OCI-LY3 (cell line): ENCODE results near the gene RAB12.
"Not testable (repeated sequence)": the region's sequence is repeated elsewhere in the genome, so short reads cannot be mapped to it uniquely, and the experiment has no call there.

ENCODE experiments used
- H2AFZ ChIP-seq: fragments of 200-600, 300-600 bp; shearing (Covaris generic); 2 replicates; pipeline ENCODE4 v1.6.0; 2014; ENCODE audit warnings: antibody characterized with exemption, low read depth, low read length
- H3K27ac ChIP-seq: fragments of 200-600, 300-600 bp; sonication (generic); 2 replicates; pipeline ENCODE4 v1.5.1; 2014; ENCODE audit warnings: mild to moderate bottlenecking, low read length, moderate library complexity, mixed read lengths
- H3K27me3 ChIP-seq: fragments of 200-600, 300-600 bp; sonication (generic); 2 replicates; pipeline ENCODE4 v1.6.1; 2014; ENCODE audit warnings: low read depth, low read length, mixed read lengths
- H3K36me3 ChIP-seq: fragments of 200-600, 300-600 bp; sonication (generic); replicated peaks from 2 replicates; pipeline ENCODE3; 2014; ENCODE audit warnings: low read depth, low read length, mixed read lengths
- H3K4me1 ChIP-seq: fragments of 300-600, 200-600 bp; sonication (generic); 2 replicates; pipeline ENCODE4 v1.6.1; 2014; ENCODE audit warnings: low read length, mixed read lengths
- H3K4me2 ChIP-seq: fragments of 200-600, 300-600 bp; sonication (generic); 2 replicates; pipeline ENCODE4 v1.6.1; 2014; ENCODE audit warnings: low read length, mixed read lengths
- H3K4me3 ChIP-seq: fragments of 300-600, 200-600 bp; sonication (generic); 2 replicates; pipeline ENCODE4 v1.5.1; 2014; ENCODE audit warnings: antibody characterized with exemption, mild to moderate bottlenecking, low read length, moderate library complexity
- H3K79me2 ChIP-seq: fragments of 300-600, 200-600 bp; shearing (Covaris generic); 2 replicates; pipeline ENCODE4 v1.6.1; 2014; ENCODE audit warnings: mild to moderate bottlenecking, low read length, mixed read lengths
- H3K9ac ChIP-seq: fragments of 300-600, 200-600 bp; shearing (Covaris generic); 2 replicates; pipeline ENCODE4 v1.6.0; 2014; ENCODE audit warnings: mild to moderate bottlenecking, low read length, moderate library complexity
- H3K9me3 ChIP-seq: fragments of 200-600, 300-600 bp; shearing (Covaris generic); 2 replicates; pipeline ENCODE4 v1.6.1; 2014; ENCODE audit warnings: low read length, mixed read lengths; ENCODE audit not compliant: insufficient read depth
- H4K20me1 ChIP-seq: fragments of 200-600, 300-600 bp; sonication (generic); 2 replicates; pipeline ENCODE4 v1.6.1; 2016; ENCODE audit warnings: low read length, mixed read lengths; ENCODE audit not compliant: insufficient read depth
- CTCF ChIP-seq: fragments of 200-600, 300-600 bp; sonication (generic); IDR thresholded peaks from 2 replicates; pipeline ENCODE4 v1.5.1; 2014; ENCODE audit warnings: antibody characterized with exemption, low read length, low read depth
- EZH2phosphoT487 ChIP-seq: fragments of 200-600 bp; shearing (Covaris generic); IDR thresholded peaks from 2 replicates; pipeline ENCODE4 v1.6.1; 2018; ENCODE audit warnings: antibody characterized with exemption, mixed run types, low read depth

Gene RAB12

DNA sequence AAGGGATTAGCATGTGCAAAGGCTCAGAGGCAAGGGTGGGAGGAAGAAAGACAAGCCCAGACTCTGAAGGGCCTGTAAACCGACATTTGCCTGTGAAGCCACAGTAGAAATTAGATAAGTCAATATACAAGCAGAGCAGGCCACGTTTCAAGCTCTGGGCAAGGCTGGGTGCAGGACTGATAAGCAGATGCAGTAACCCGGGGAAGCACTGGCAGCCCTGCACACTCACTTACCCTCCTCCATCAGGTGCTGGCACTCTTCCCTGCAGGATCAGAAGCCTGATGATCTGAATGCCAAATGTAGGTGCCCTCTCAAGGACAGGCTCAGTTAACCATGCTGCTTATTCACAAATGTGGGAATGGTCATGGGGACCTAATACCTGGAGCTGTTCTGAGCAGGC, 46.3 kb upstream of the RAB12 start:
- H3K27me3 ChIP-seq, result peaks cover 18% of the 10 kb centered on the region
- no peaks in the 10 kb centered on the region for H3K36me3 ChIP-seq
- no peak overlapping the region for H3K4me3 ChIP-seq
- no peak overlapping the region for H3K27ac ChIP-seq
- no peak overlapping the region for H2AFZ ChIP-seq
- no peak overlapping the region for H3K4me2 ChIP-seq
- no peak overlapping the region for H3K9ac ChIP-seq
- no peaks in the 10 kb centered on the region for H3K4me1 ChIP-seq
- TF ChIP-seq EZH2phosphoT487 (no peak), CTCF (no peak)
- no peaks in the 10 kb centered on the region for H3K79me2 ChIP-seq
- no peaks in the 10 kb centered on the region for H4K20me1 ChIP-seq
- no peaks in the 10 kb centered on the region for H3K9me3 ChIP-seq

DNA sequence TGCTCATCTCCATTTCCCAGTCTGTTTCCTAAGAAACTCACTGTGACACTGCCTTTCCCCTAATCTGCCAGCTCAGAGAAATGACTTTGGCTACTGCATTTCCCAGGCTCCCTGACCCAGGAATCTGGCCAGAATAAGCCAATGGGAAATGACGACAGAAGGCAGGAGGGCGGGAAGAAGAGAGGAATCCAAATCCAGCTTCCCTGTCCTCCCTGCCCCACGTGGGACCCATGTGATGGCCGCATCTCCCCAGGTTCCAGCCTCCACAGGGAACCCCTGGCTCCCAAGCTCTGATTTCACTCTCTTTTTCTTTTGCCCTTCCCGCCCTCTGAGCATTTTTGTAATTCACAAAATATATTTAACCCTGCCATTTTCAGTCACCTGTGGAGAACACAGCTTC, 37.8 kb upstream of the RAB12 start:
- Histone ChIP-seq H3K27me3 (peaks cover 4% of the 10 kb centered on the region; the same call in 1 of the 2 replicates), H3K79me2 (no peaks in the 10 kb centered on the region), H3K4me2 (no peak overlapping the region), H2AFZ (no peak overlapping the region), H3K4me3 (no peak overlapping the region), H3K9ac (no peak overlapping the region), H3K9me3 (no peaks in the 10 kb centered on the region), H3K36me3 (no peaks in the 10 kb centered on the region), H3K4me1 (no peaks in the 10 kb centered on the region), H3K27ac (no peak overlapping the region), H4K20me1 (no peaks in the 10 kb centered on the region)
- no peak for TF ChIP-seq CTCF
- no peak for TF ChIP-seq EZH2phosphoT487

DNA sequence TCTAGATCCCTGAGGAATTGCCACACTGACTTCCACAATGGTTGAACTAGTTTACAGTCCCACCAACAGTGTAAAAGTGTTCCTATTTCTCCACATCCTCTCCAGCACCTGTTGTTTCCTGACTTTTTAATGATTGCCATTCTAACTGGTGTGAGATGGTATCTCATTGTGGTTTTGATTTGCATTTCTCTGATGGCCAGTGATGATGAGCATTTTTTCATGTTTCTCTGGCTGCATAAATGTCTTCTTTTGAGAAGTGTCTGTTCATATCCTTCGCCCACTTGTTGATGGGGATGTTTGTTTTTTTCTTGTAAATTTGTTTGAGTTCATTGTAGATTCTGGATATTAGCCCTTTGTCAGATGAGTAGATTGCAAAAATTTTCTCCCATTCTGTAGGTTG, 35.5 kb upstream of the RAB12 start:
- H3K36me3 ChIP-seq, H3K27me3 ChIP-seq, H4K20me1 ChIP-seq, H2AFZ ChIP-seq, H3K9me3 ChIP-seq, H3K4me1 ChIP-seq, H3K27ac ChIP-seq, H3K9ac ChIP-seq, H3K4me3 ChIP-seq, H3K79me2 ChIP-seq, H3K4me2 ChIP-seq: not testable (repeated sequence)

- Histone ChIP-seq H3K36me3 (no peaks in the 10 kb centered on the region), H3K27me3 (peaks cover 12% of the 10 kb centered on the region), H3K79me2 (no peaks in the 10 kb centered on the region), H3K4me3 (no peak overlapping the region), H3K9ac (no peak overlapping the region), H3K4me1 (0 out of 2 replicates have a peak, but pooled peaks cover 4% of the 10 kb centered on the region), H3K27ac (no peak overlapping the region), H3K9me3 (no peaks in the 10 kb centered on the region), H2AFZ (no peak overlapping the region), H4K20me1 (no peaks in the 10 kb centered on the region), H3K4me2 (no peak overlapping the region)
- TF ChIP-seq EZH2phosphoT487 (no peak), CTCF (no peak)
Measured at GRCh38 chr18:8584798-8585197, 24.4 kb upstream of the RAB12 start.

DNA sequence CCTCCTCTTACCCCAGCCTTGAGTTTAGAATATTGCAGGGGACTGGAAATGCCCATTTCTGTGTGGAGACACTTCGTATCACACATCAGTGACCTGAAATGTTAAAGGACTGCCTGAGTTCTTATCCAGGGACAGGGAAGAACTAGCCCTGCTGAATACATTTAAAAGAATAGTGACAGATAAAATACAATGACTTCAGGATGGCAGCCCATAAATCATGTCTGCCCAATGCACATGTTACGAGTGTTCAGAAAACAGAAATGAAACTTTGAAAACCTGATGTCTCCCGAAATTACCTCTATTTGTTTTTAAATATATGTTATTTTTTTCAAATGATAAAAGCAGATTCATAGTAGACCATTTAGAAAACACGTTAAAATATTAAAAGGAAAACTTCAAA, 22.3 kb upstream of the RAB12 start:
- Histone ChIP-seq H3K27ac (no peak overlapping the region), H3K79me2 (no peaks in the 10 kb centered on the region)

More for the DNA sequence above, 22.3 kb upstream of the RAB12 start:
- Histone ChIP-seq H3K4me2 (peak overlapping the region; percentile 47), H4K20me1 (no peaks in the 10 kb centered on the region), H3K27me3 (peaks cover 14% of the 10 kb centered on the region), H3K4me1 (0 out of 2 replicates have a peak, but pooled peaks cover 4% of the 10 kb centered on the region), H3K36me3 (no peaks in the 10 kb centered on the region), H2AFZ (no peak overlapping the region), H3K9ac (no peak overlapping the region), H3K4me3 (peak overlapping the region; percentile 19; the same call in 1 of the 2 replicates), H3K9me3 (no peaks in the 10 kb centered on the region)
- no peak for TF ChIP-seq CTCF
- no peak for TF ChIP-seq EZH2phosphoT487
